PC-3 (cell line): ENCODE measurements around the gene KAT7. TPM values are rescaled to one million over a fixed set of nuclear protein-coding genes. Genes with fewer than 3 reads are reported as not detected.
"Not testable (repeated sequence)": the region's sequence is repeated elsewhere in the genome, so short reads cannot be mapped to it uniquely, and the experiment has no call there.

Source experiments
- ATAC-seq: fragments of 200-7000 bp; cut with Tn5 transposase; 2 replicates; pipeline ENCODE4 v1.9.1; 2020; ENCODE audit warnings: mild to moderate bottlenecking, moderate library complexity
- BruUV-seq: library from RNA; stranded (reverse); fragments of 400-500 nt; replicated peaks from 2 replicates; lab custom pipeline; 2021; lab: Mats Ljungman, UMichigan
- CTCF ChIA-PET: fragments of 300-600 bp; sonication (Branson Sonifier 250); formaldehyde crosslinking; loops from one replicate; lab custom pipeline; 2022; ENCODE audit warnings: antibody characterized with exemption; lab: Charles Lee
- POLR2A ChIA-PET: fragments of 300-600 bp; sonication (Branson Sonifier 250); formaldehyde crosslinking; loops from one replicate; lab custom pipeline; 2022; ENCODE audit warnings: antibody characterized with exemption; ENCODE audit not compliant: unreplicated experiment; lab: Charles Lee
- DNase-seq: peaks from one replicate; pipeline ENCODE4 v3.0.0-alpha.2; 2015
- H2AFZ ChIP-seq: fragments of 300-600 bp; sonication (generic); 2 replicates; pipeline ENCODE4 v1.6.0; 2016; ENCODE audit warnings: antibody characterized with exemption, low read length
- H3F3A ChIP-seq: fragments of 300-600 bp; sonication (generic); one replicate; pipeline ENCODE4 v1.6.0; 2017; ENCODE audit warnings: antibody characterized with exemption, low read length, control low read depth, mild to moderate bottlenecking; ENCODE audit not compliant: unreplicated experiment
- H3K27ac ChIP-seq: fragments of 300-600 bp; sonication (generic); 2 replicates; pipeline ENCODE4 v1.5.1; 2016; ENCODE audit warnings: mild to moderate bottlenecking, low read length
- H3K27me3 ChIP-seq: fragments of 300-600 bp; sonication (generic); 2 replicates; pipeline ENCODE4 v1.6.1; 2016; ENCODE audit warnings: low read length, mixed read lengths
- H3K36me3 ChIP-seq: fragments of 300-600 bp; sonication (generic); 2 replicates; pipeline ENCODE4 v1.6.1; 2016; ENCODE audit warnings: low read depth, mixed run types, low read length, mixed read lengths
- H3K4me1 ChIP-seq: fragments of 300-600 bp; sonication (generic); 2 replicates; pipeline ENCODE4 v1.5.1; 2016; ENCODE audit warnings: low read length; ENCODE audit not compliant: insufficient read depth
- H3K4me2 ChIP-seq: fragments of 300-600 bp; sonication (generic); 2 replicates; pipeline ENCODE4 v1.6.0; 2016; ENCODE audit warnings: low read length
- H3K4me3 ChIP-seq: fragments of 300-600 bp; sonication (generic); 2 replicates; pipeline ENCODE4 v1.5.1; 2016; ENCODE audit warnings: mild to moderate bottlenecking, low read length, mixed read lengths
- H3K79me2 ChIP-seq: fragments of 300-600 bp; sonication (generic); 2 replicates; pipeline ENCODE4 v1.6.1; 2017; ENCODE audit warnings: low read length, mixed read lengths
- H3K9ac ChIP-seq: fragments of 300-600 bp; sonication (generic); 2 replicates; pipeline ENCODE4 v1.6.0; 2016; ENCODE audit warnings: mild to moderate bottlenecking, low read length
- H3K9me2 ChIP-seq: fragments of 300-600 bp; sonication (generic); replicated peaks from 2 replicates; pipeline ENCODE4 v1.6.1; 2016; ENCODE audit warnings: mixed run types, low read length, mixed read lengths
- H3K9me3 ChIP-seq: fragments of 300-600 bp; sonication (generic); 2 replicates; pipeline ENCODE4 v1.6.1; 2016; ENCODE audit warnings: low read length, mixed read lengths
- H4K20me1 ChIP-seq: fragments of 300-600 bp; sonication (generic); 2 replicates; pipeline ENCODE4 v1.6.1; 2016; ENCODE audit warnings: low read length, mixed read lengths
- CTCF ChIP-seq: fragments of 300-600 bp; sonication (generic); conservative IDR thresholded peaks from 2 replicates; pipeline ENCODE4 v1.5.1; 2017; ENCODE audit warnings: antibody characterized with exemption, low read depth, mild to moderate bottlenecking, low read length
- EZH2 ChIP-seq: fragments of 300-600 bp; sonication (generic); IDR thresholded peaks from one replicate; pipeline ENCODE4 v1.6.1; 2017; ENCODE audit warnings: antibody characterized with exemption, mild to moderate bottlenecking, low read length; ENCODE audit not compliant: unreplicated experiment
- EZH2phosphoT487 ChIP-seq: fragments of 300-600 bp; sonication (generic); IDR thresholded peaks from 2 replicates; pipeline ENCODE4 v1.6.1; 2018; ENCODE audit warnings: mild to moderate bottlenecking, antibody characterized with exemption, low read length, borderline replicate concordance
- intact Hi-C: fragments of 100-400 bp; cut with micrococcal nuclease; formaldehyde crosslinking; loops from 2 replicates; pipeline ENCODE4 v1.9.0; 2023
- total RNA-seq: library from RNA; depleted of rRNA; stranded (reverse); fragments of >200 nt; gene quantifications from 2 replicates; pipeline ENCODE4 v1.2.3, GENCODE V29; 2014

Gene KAT7
- total RNA-seq, 1 experiment from 2014 or later = 39.1 TPM

GRCh38 chr17:49756323-49757150, 31.9 kb upstream of the KAT7 start:
- no peak overlapping the region for H3K27ac ChIP-seq
- no peak for ATAC-seq
- ChIA-PET CTCF (interaction anchor here (1.0 kb wide), 1 partner anchor 48 kb away, joined by 4 read pairs; no protein-coding TSS in a partner anchor), POLR2A (no interaction called here)
- no peaks in the 10 kb centered on the region for H3F3A ChIP-seq
- H3K9ac ChIP-seq = no peak overlapping the region
- no peaks in the 10 kb centered on the region for H3K79me2 ChIP-seq
- no TSS peak for BruUV-seq
- peaks cover 2% of the 10 kb centered on the region; the same call in 1 of the 2 replicates for H3K4me1 ChIP-seq
- no peak overlapping the region for H2AFZ ChIP-seq
- TF ChIP-seq CTCF = no peak
- no peak for TF ChIP-seq EZH2phosphoT487
- TF ChIP-seq EZH2 = no peak
- no peak overlapping the region for H3K4me3 ChIP-seq
- no peaks in the 10 kb centered on the region for H3K9me3 ChIP-seq
- H3K4me2 ChIP-seq = no peak overlapping the region
- H4K20me1 ChIP-seq = no peaks in the 10 kb centered on the region
- H3K36me3 ChIP-seq = no peaks in the 10 kb centered on the region
- no peaks in the 10 kb centered on the region for H3K9me2 ChIP-seq
- DNase-seq = no peak
- H3K27me3 ChIP-seq = no peaks in the 10 kb centered on the region
- intact Hi-C loops = no loop called here

- H3K4me3 ChIP-seq = no peak overlapping the region
- H3K36me3 ChIP-seq = no peaks in the 10 kb centered on the region
- no peaks in the 10 kb centered on the region for H3F3A ChIP-seq
- no peaks in the 10 kb centered on the region for H3K9me2 ChIP-seq
- H3K4me2 ChIP-seq = no peak overlapping the region
- H3K9ac ChIP-seq = no peak overlapping the region
- intact Hi-C loops = no loop called here
- ChIA-PET POLR2A (no interaction called here), CTCF (no interaction called here)
- no peak for DNase-seq
- no peaks in the 10 kb centered on the region for H3K79me2 ChIP-seq
- no peak for TF ChIP-seq EZH2
- TF ChIP-seq EZH2phosphoT487 = no peak
- TF ChIP-seq CTCF = no peak
- no peaks in the 10 kb centered on the region for H3K27me3 ChIP-seq
- no peaks in the 10 kb centered on the region for H3K9me3 ChIP-seq
- ATAC-seq = no peak
- H3K27ac ChIP-seq = no peak overlapping the region
- peaks cover 10% of the 10 kb centered on the region for H3K4me1 ChIP-seq
- no peaks in the 10 kb centered on the region for H4K20me1 ChIP-seq
- H2AFZ ChIP-seq = no peak overlapping the region
- BruUV-seq = no TSS peak
These were observed 31.2 kb upstream of the KAT7 start for GRCh38 chr17:49757151-49757777.

DNA sequence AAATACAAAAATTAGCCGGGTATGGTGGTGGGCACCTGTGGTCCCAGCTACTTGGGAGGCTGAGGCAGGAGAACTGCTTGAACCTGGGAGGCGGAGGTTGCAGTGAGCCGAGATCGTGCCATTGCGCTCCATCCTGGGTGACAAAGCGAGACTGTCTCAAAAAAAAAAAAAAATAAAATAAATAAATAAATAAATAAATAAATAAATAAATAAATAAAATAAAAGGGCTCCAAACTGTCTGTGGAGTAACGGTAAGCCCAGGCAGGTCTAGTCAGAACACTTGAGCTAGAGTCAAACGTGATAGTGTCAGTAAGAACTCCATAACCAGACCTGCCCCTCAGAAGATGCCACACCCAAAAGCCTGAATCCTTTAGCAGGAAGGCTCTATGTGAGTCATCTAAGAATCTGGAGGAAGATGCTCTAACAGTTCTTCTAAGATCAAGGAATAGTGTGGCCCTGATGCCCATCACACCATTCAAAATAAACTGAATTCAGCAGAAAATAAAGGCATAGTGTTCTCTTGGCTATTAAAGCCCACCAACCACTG, 29.9 kb upstream of the KAT7 start:
- H4K20me1 ChIP-seq, BruUV-seq, H3K79me2 ChIP-seq, H3K9me3 ChIP-seq, H3K27ac ChIP-seq, H3K4me2 ChIP-seq, POLR2A ChIA-PET, H3K9ac ChIP-seq, CTCF ChIA-PET, H3K36me3 ChIP-seq, H2AFZ ChIP-seq, H3K9me2 ChIP-seq, intact Hi-C loops, H3K4me3 ChIP-seq, H3K27me3 ChIP-seq, H3F3A ChIP-seq: not testable (repeated sequence)
- peak; percentile 52 for DNase-seq
- peak; percentile 48 for ATAC-seq
- H3K4me1 ChIP-seq = peaks cover 20% of the 10 kb centered on the region
